Upper lobe of left lung (tissue), 6 donors: Measurements from ENCODE around the gene SYCE3. TPM values are rescaled to one million over a fixed set of nuclear protein-coding genes. Genes with fewer than 3 reads are reported as not detected.

Experiments
- ATAC-seq, 2 donors: fragments of 200-7000 bp; cut with Tn5 transposase; one replicate each; pipeline ENCODE4 v1.9.1; 2022; ENCODE audit warnings: mild to moderate bottlenecking in 2 of 2, moderate library complexity in 2 of 2; ENCODE audit not compliant: low FRiP score in 2 of 2
- DNase-seq, 2 donors: peaks; one replicate each; pipeline ENCODE4 v3.0.0-alpha.2; 2019 to 2020
- H3K27ac ChIP-seq, 4 donors: fragments of 200-600 bp; sonication (generic); one replicate each; pipeline ENCODE4 v1.5.1; 2016 to 2019
- H3K27me3 ChIP-seq, 4 donors: fragments of 200-600 bp; sonication (generic); one replicate each; pipeline ENCODE4 v1.5.1; 2017 to 2019
- H3K36me3 ChIP-seq, 4 donors: fragments of 200-600 bp; sonication (generic); one replicate each; pipeline ENCODE4 v1.5.1; 2016 to 2019
- H3K4me1 ChIP-seq, 4 donors: fragments of 200-600 bp; sonication (generic); one replicate each; pipeline ENCODE4 v1.5.1; 2018 to 2019
- H3K4me3 ChIP-seq, 4 donors: fragments of 200-600 bp; sonication (generic); one replicate each; pipeline ENCODE4 v1.5.1; 2017 to 2019; ENCODE audit warnings: mild to moderate bottlenecking in 2 of 4, moderate library complexity in 1 of 4
- H3K9me3 ChIP-seq, 4 donors: fragments of 200-600 bp; sonication (generic); one replicate each; pipeline ENCODE4 v1.5.1; 2018 to 2019
- CTCF ChIP-seq, 6 experiments: fragments of 450-650 bp in 4 of 6; fragments of 200-600 bp in 2 of 6; sonication (generic) in 2 of 6; IDR thresholded peaks; one replicate each; pipeline ENCODE4 v1.5.1; 2016 to 2019; ENCODE audit warnings: antibody characterized with exemption in 6 of 6
- EP300 ChIP-seq, 4 donors: sonication (generic); formaldehyde crosslinking; IDR thresholded peaks; one replicate each; pipeline ENCODE4 v1.5.1; 2017; ENCODE audit warnings: antibody characterized with exemption in 4 of 4, control low read depth in 2 of 4
- POLR2A ChIP-seq, 4 donors: fragments of 450-650 bp; IDR thresholded peaks; one replicate each; pipeline ENCODE4 v1.5.1; 2016 to 2017; ENCODE audit warnings: antibody characterized with exemption in 4 of 4, mild to moderate bottlenecking in 2 of 4
- POLR2AphosphoS5 ChIP-seq, 2 donors: sonication (generic); formaldehyde crosslinking; IDR thresholded peaks; one replicate each; pipeline ENCODE4 v1.5.1; 2017; ENCODE audit warnings: antibody characterized with exemption in 2 of 2
- WGBS, 2 donors: methylation state at CpG; one replicate each; pipeline ENCODE4 v1.1.5; 2017 to 2018; 5-methylcytosine and 5-hydroxymethylcytosine counted together
- total RNA-seq, 6 donors: library from RNA; depleted of rRNA in 4 of 6; stranded (reverse); fragments of >200 nt in 4 of 6; gene quantifications; one replicate each; pipeline versions ENCODE4 v1.1.0 to v1.2.1, GENCODE V29; 2016 to 2021
- donor health status: DM: no; HTN: no; CAD: no; lungs with moderate emphysema.
- donor health status: DM: no; HTN: yes; CAD: no; lungs with severe emphysema.

The SYCE3 gene, protein sequence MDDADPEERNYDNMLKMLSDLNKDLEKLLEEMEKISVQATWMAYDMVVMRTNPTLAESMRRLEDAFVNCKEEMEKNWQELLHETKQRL
- total RNA-seq, result 1 to 10 TPM in 1 of 6 donors, not detected in 5; 3.4 TPM

GRCh38 chr22:50562523-50563412, at the start of gene SYCE3:
Gene SYCE3 (minus strand): TSS chr22:50562919. CDS start chr22:50556405, 6,514 bp downstream.
- no peaks in the 10 kb centered on the region for H3K36me3 ChIP-seq
- peak within 1 kb of the TSS; percentile 63 to 82 (median 76) for H3K27ac ChIP-seq
- DNase-seq (peak; percentile 98 to 99), ATAC-seq (peak; percentile 99)
- 6 to 10% methylated on average over 27 to 48 of the region's 61 CpGs for WGBS, 2 donors
- no peak for TF ChIP-seq EP300 (IDR thresholded peaks at IDR 0.05)
- TF ChIP-seq POLR2AphosphoS5 (IDR thresholded peaks at IDR 0.05), result peak; percentile 64 to 87
- TF ChIP-seq CTCF (IDR thresholded peaks at IDR 0.05), result peak; percentile 98 to 99 (median 99)
- TF ChIP-seq POLR2A (IDR thresholded peaks at IDR 0.05), result peak in 3 of 4 donors; percentile 41 to 89 (median 56)
- peaks cover 7 to 13% (median 10%) of the 10 kb centered on the region in 4 donors for H3K4me1 ChIP-seq
- no peaks in the 10 kb centered on the region for H3K9me3 ChIP-seq
- H3K4me3 ChIP-seq, result peak within 1 kb of the TSS; percentile 47 to 80 (median 58)
- no peaks in the 10 kb centered on the region for H3K27me3 ChIP-seq

DNA sequence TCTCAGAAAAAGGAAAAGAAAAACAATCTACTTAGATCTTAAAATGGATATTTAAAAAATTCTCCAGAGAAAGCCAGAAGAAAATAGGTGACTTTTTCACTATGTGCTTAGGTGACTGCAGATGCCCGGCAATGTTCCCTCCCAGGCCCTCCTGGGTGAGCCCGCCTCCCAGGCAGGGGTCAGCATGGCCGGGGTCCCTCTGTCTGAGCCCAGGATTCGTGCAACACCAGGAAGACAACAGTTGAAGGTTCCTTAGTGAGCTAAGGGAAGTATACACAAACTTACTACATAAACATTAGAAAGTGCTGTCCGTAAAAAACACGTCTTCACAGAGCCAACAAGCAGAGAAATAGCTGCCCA, 49.4 kb upstream of the SYCE3 start:
- H3K36me3 ChIP-seq, result no peaks in the 10 kb centered on the region
- no peaks in the 10 kb centered on the region for H3K9me3 ChIP-seq
- DNase-seq (peak in 1 of 2 donors; percentile 37), ATAC-seq (no peak)
- H3K27ac ChIP-seq, result no peak overlapping the region
- no peak for TF ChIP-seq POLR2AphosphoS5 (IDR thresholded peaks at IDR 0.05)
- no peak for TF ChIP-seq CTCF (IDR thresholded peaks at IDR 0.05)
- TF ChIP-seq EP300 (IDR thresholded peaks at IDR 0.05), result no peak
- no peak for TF ChIP-seq POLR2A (IDR thresholded peaks at IDR 0.05)
- 56 to 58% methylated on average over 6 of the region's 6 CpGs for WGBS, 2 donors
- no peak overlapping the region for H3K4me3 ChIP-seq
- H3K4me1 ChIP-seq, result peaks cover 0 to 17% (median 11%) of the 10 kb centered on the region in 4 donors
- H3K27me3 ChIP-seq, result no peaks in the 10 kb centered on the region

GRCh38 chr22:50611341-50612060, 48.8 kb upstream of the SYCE3 start:
- Histone ChIP-seq H3K4me1 (peaks cover 0 to 17% (median 11%) of the 10 kb centered on the region in 4 donors), H3K9me3 (no peaks in the 10 kb centered on the region), H3K36me3 (no peaks in the 10 kb centered on the region), H3K27ac (no peak overlapping the region), H3K4me3 (no peak overlapping the region), H3K27me3 (no peaks in the 10 kb centered on the region)
- peak in 1 of 2 donors; percentile 58 for DNase-seq
- 91 to 95% methylated on average over 24 to 26 of the region's 26 CpGs for WGBS, 2 donors
- TF ChIP-seq CTCF (IDR thresholded peaks at IDR 0.05) (no peak), POLR2A (IDR thresholded peaks at IDR 0.05) (no peak), POLR2AphosphoS5 (IDR thresholded peaks at IDR 0.05) (no peak), EP300 (IDR thresholded peaks at IDR 0.05) (no peak)
- ATAC-seq, result no peak

GRCh38 chr22:50610581-50610980, 47.9 kb upstream of the SYCE3 start:
- 84% methylated on average over 7 to 17 of the region's 17 CpGs for WGBS, 2 donors
- no peak for TF ChIP-seq CTCF (IDR thresholded peaks at IDR 0.05)
- TF ChIP-seq POLR2A (IDR thresholded peaks at IDR 0.05), result no peak
- TF ChIP-seq EP300 (IDR thresholded peaks at IDR 0.05), result no peak
- ATAC-seq (no peak), DNase-seq (peak; percentile 12 to 56)
- Histone ChIP-seq H3K36me3 (no peaks in the 10 kb centered on the region), H3K4me3 (no peak overlapping the region), H3K27me3 (no peaks in the 10 kb centered on the region), H3K4me1 (peaks cover 0 to 17% (median 11%) of the 10 kb centered on the region in 4 donors), H3K9me3 (no peaks in the 10 kb centered on the region), H3K27ac (no peak overlapping the region)
